Cortex of kidney (tissue), 1 donor: ENCODE measurements around the gene KCNJ4.
"Not testable (repeated sequence)": the region's sequence is repeated elsewhere in the genome, so short reads cannot be mapped to it uniquely, and the experiment has no call there.

Experiments used
- DNase-seq: peaks from one replicate; lab custom pipeline; 2025; lab: John Stamatoyannopoulos, UW

Gene KCNJ4

GRCh38 chr22:38412435-38413084 is 42.4 kb downstream of the KCNJ4 start:
- DNase-seq = no peak

GRCh38 chr22:38411016-38411415 is 44.0 kb downstream of the KCNJ4 start:
- no peak for DNase-seq

GRCh38 chr22:38409916-38410315 is 45.1 kb downstream of the KCNJ4 start:
- not testable (repeated sequence) for DNase-seq

GRCh38 chr22:38406617-38407016 is 48.4 kb downstream of the KCNJ4 start:
- DNase-seq = no peak

GRCh38 chr22:38404419-38404818 is 50.6 kb downstream of the KCNJ4 start:
- no peak for DNase-seq

GRCh38 chr22:38403812-38404211 is 51.2 kb downstream of the KCNJ4 start:
- DNase-seq = no peak

- DNase-seq = no peak
These were observed 52.8 kb downstream of the KCNJ4 start for GRCh38 chr22:38402204-38402603.

- DNase-seq = no peak
These were observed 53.5 kb downstream of the KCNJ4 start for GRCh38 chr22:38401336-38402084.

GRCh38 chr22:38400256-38400655 is 54.7 kb downstream of the KCNJ4 start:
- DNase-seq = not testable (repeated sequence)

- no peak for DNase-seq
These were observed 56.2 kb downstream of the KCNJ4 start for GRCh38 chr22:38398609-38399461.

- not testable (repeated sequence) for DNase-seq
These were observed 56.8 kb downstream of the KCNJ4 start for GRCh38 chr22:38398181-38398608.

- DNase-seq = no peak
These were observed 57.6 kb downstream of the KCNJ4 start for GRCh38 chr22:38397189-38398085.

GRCh38 chr22:38396440-38397069 is 58.4 kb downstream of the KCNJ4 start:
- DNase-seq = not testable (repeated sequence)

GRCh38 chr22:38395944-38396343 is 59.1 kb downstream of the KCNJ4 start:
- DNase-seq = not testable (repeated sequence)

- not testable (repeated sequence) for DNase-seq
These were observed 59.9 kb downstream of the KCNJ4 start for GRCh38 chr22:38394929-38395624.

- not testable (repeated sequence) for DNase-seq
These were observed 65.6 kb downstream of the KCNJ4 start for GRCh38 chr22:38389428-38389818.

- not testable (repeated sequence) for DNase-seq
These were observed 66.2 kb downstream of the KCNJ4 start for GRCh38 chr22:38388506-38389427.

- not testable (repeated sequence) for DNase-seq
These were observed 68.1 kb downstream of the KCNJ4 start for GRCh38 chr22:38386918-38387317.

GRCh38 chr22:38383417-38383816 is 71.6 kb downstream of the KCNJ4 start:
- DNase-seq = no peak
